SH-SY5Y (cell line): Measurements from ENCODE around the gene GTF2A1L.

Source experiments
- GATA2 ChIP-seq: IDR thresholded peaks from 2 replicates; pipeline ENCODE4 v1.6.1; 2011; ENCODE audit warnings: mild to moderate bottlenecking, low read depth, low read length
- GATA3 ChIP-seq: IDR thresholded peaks from 2 replicates; pipeline ENCODE4 v1.6.1; 2011; ENCODE audit warnings: low read depth, mild to moderate bottlenecking, low read length, moderate library complexity

GRCh38 chr2:48578313-48578712, 39.3 kb upstream of the GTF2A1L start:
- no peak for TF ChIP-seq GATA2
- no peak for TF ChIP-seq GATA3
